Nephron (organoid): Measurements from ENCODE around the gene PSEN1.

Experiments used
- H3K27ac Mint-ChIP-seq, 3 experiments: 2 replicates each; pipeline ENCODE4 v1.8.0; 2020; ENCODE audit warnings: mixed read lengths in 3 of 3, mild to moderate bottlenecking in 2 of 3, moderate library complexity in 1 of 3
- H3K27me3 Mint-ChIP-seq: 2 replicates; pipeline ENCODE4 v1.8.0; 2021; ENCODE audit warnings: low read depth, mild to moderate bottlenecking, moderate library complexity, mixed read lengths
- H3K36me3 Mint-ChIP-seq: 2 replicates; pipeline ENCODE4 v1.8.0; 2020; ENCODE audit warnings: low read depth, mixed read lengths
- H3K4me1 Mint-ChIP-seq: 2 replicates; pipeline ENCODE4 v1.8.0; 2020; ENCODE audit warnings: mixed read lengths
- H3K4me3 Mint-ChIP-seq, 3 experiments: 2 replicates each; pipeline ENCODE4 v1.8.0; 2020; ENCODE audit warnings: mild to moderate bottlenecking in 3 of 3, mixed read lengths in 3 of 3, moderate library complexity in 2 of 3
- H3K9me3 Mint-ChIP-seq: 2 replicates; pipeline ENCODE4 v1.8.0; 2020; ENCODE audit warnings: mixed read lengths
- CTCF ChIP-seq, 3 experiments: fragments of 200-600 bp; sonication (generic); IDR thresholded peaks; one replicate each; pipeline ENCODE4 v1.5.0; 2021; ENCODE audit warnings: antibody characterized with exemption in 3 of 3; ENCODE audit not compliant: unreplicated experiment in 3 of 3

PSEN1 gene

GRCh38 chr14:73230051-73230450, 93.7 kb downstream of the PSEN1 start:
- Mint-ChIP-seq H3K9me3 (no peaks in the 10 kb centered on the region), H3K4me3 (no peak overlapping the region), H3K4me1 (peaks cover 57% of the 10 kb centered on the region), H3K27ac (peak overlapping the region in 1 of 3 experiments; percentile 91), H3K27me3 (peaks cover 13% of the 10 kb centered on the region), H3K36me3 (no peaks in the 10 kb centered on the region)
- no peak for TF ChIP-seq CTCF (IDR thresholded peaks at IDR 0.05; ENCODE audit: unreplicated experiment in 3 of 3)

- H3K4me3 Mint-ChIP-seq = peak overlapping the region; percentile 8 to 59 (median 25)
- H3K9me3 Mint-ChIP-seq = no peaks in the 10 kb centered on the region
- H3K36me3 Mint-ChIP-seq = no peaks in the 10 kb centered on the region
- peak; percentile 32 to 47 (median 40) for TF ChIP-seq CTCF (IDR thresholded peaks at IDR 0.05; ENCODE audit: unreplicated experiment in 3 of 3)
- H3K27me3 Mint-ChIP-seq = peaks cover 34% of the 10 kb centered on the region
- peaks cover 71% of the 10 kb centered on the region for H3K4me1 Mint-ChIP-seq
- peak overlapping the region; percentile 91 to 98 (median 91) for H3K27ac Mint-ChIP-seq
Measured at GRCh38 chr14:73231981-73232851, 95.9 kb downstream of the PSEN1 start.

GRCh38 chr14:73232984-73233383, 96.7 kb downstream of the PSEN1 start:
- H3K9me3 Mint-ChIP-seq = no peaks in the 10 kb centered on the region
- H3K27me3 Mint-ChIP-seq = peaks cover 36% of the 10 kb centered on the region
- H3K4me3 Mint-ChIP-seq = peak overlapping the region in 1 of 3 experiments; percentile 59
- H3K27ac Mint-ChIP-seq = peak overlapping the region; percentile 91 to 97 (median 91)
- H3K36me3 Mint-ChIP-seq = no peaks in the 10 kb centered on the region
- TF ChIP-seq CTCF (IDR thresholded peaks at IDR 0.05; ENCODE audit: unreplicated experiment in 3 of 3) = no peak
- H3K4me1 Mint-ChIP-seq = peaks cover 68% of the 10 kb centered on the region

GRCh38 chr14:73233564-73233963, 97.3 kb downstream of the PSEN1 start:
- peaks cover 41% of the 10 kb centered on the region for H3K27me3 Mint-ChIP-seq
- H3K36me3 Mint-ChIP-seq = no peaks in the 10 kb centered on the region
- H3K27ac Mint-ChIP-seq = peak overlapping the region; percentile 91 to 97 (median 91)
- peak overlapping the region in 2 of 3 experiments; percentile 11 to 54 for H3K4me3 Mint-ChIP-seq
- H3K4me1 Mint-ChIP-seq = peaks cover 66% of the 10 kb centered on the region
- H3K9me3 Mint-ChIP-seq = no peaks in the 10 kb centered on the region
- no peak for TF ChIP-seq CTCF (IDR thresholded peaks at IDR 0.05; ENCODE audit: unreplicated experiment in 3 of 3)

GRCh38 chr14:73234029-73234428, 97.7 kb downstream of the PSEN1 start:
- no peaks in the 10 kb centered on the region for H3K36me3 Mint-ChIP-seq
- H3K27me3 Mint-ChIP-seq = peaks cover 46% of the 10 kb centered on the region
- peak overlapping the region in 1 of 3 experiments; percentile 11 for H3K4me3 Mint-ChIP-seq
- peak overlapping the region; percentile 91 to 97 (median 91) for H3K27ac Mint-ChIP-seq
- no peaks in the 10 kb centered on the region for H3K9me3 Mint-ChIP-seq
- peaks cover 66% of the 10 kb centered on the region for H3K4me1 Mint-ChIP-seq
- no peak for TF ChIP-seq CTCF (IDR thresholded peaks at IDR 0.05; ENCODE audit: unreplicated experiment in 3 of 3)
